ENCODE data around the gene FAAP100. TPM values are rescaled to one million over a fixed set of nuclear protein-coding genes. Genes with fewer than 3 reads are reported as not detected.

Gene FAAP100
- polyA plus RNA-seq, 1 donor (not counting 4 experiments of a cell fraction or from before 2014, with no cell fraction given), result 3.8 TPM

GRCh38 chr17:81558115-81558468 lies 5.9 kb upstream of the FAAP100 start:
- Histone ChIP-seq H3K27me3 (ENCODE audit: control insufficient read depth, extremely low read depth, insufficient read depth, low read length) (no peaks in the 10 kb centered on the region), H3K4me1 (ENCODE audit: control insufficient read depth, extremely low read depth, insufficient read depth, low read length) (peaks cover 13% of the 10 kb centered on the region), H3K9me3 (ENCODE audit: control insufficient read depth, low read depth, low read length) (no peaks in the 10 kb centered on the region), H4K20me1 (ENCODE audit: control insufficient read depth, extremely low read depth, insufficient read depth, low read length) (peaks cover 3% of the 10 kb centered on the region), H3K4me2 (ENCODE audit: control insufficient read depth, extremely low read depth, insufficient read depth, low read depth, low read length) (no peak overlapping the region), H3K27ac (ENCODE audit: control insufficient read depth, insufficient read depth, low read length) (no peak overlapping the region), H2AFZ (ENCODE audit: control insufficient read depth, low read length) (no peak overlapping the region), H3K36me3 (ENCODE audit: control insufficient read depth in 2 of 2, extremely low read depth in 1 of 2, insufficient read depth in 2 of 2, low read length in 2 of 2) (peaks cover 19 to 31% of the 10 kb centered on the region in 2 experiments), H3K9me1 (ENCODE audit: control insufficient read depth, extremely low read depth, insufficient read depth, low read length) (no peaks in the 10 kb centered on the region), H3K79me2 (ENCODE audit: control insufficient read depth, insufficient read depth, low read length) (no peaks in the 10 kb centered on the region), H3K4me3 (ENCODE audit: control insufficient read depth in 2 of 3, extremely low read depth in 1 of 3, insufficient read depth in 2 of 3, low read depth in 1 of 3, low read length in 3 of 3) (no peak overlapping the region), H3K9ac (ENCODE audit: control insufficient read depth, extremely low read depth, insufficient read depth, low read length) (no peak overlapping the region)
- DNase-seq (ENCODE audit: low read depth, low spot score), result no peak
- no peak for FAIRE-seq
- dilution Hi-C loops (cut with MboI; ENCODE audit: extremely low pct_ligation_motif_present, low sequenced_read_pairs), result no loop called here
- TF ChIP-seq CTCF (optimal IDR thresholded peaks at IDR 0.05 in 1 of 3, IDR thresholded peaks at IDR 0.05 in 1 of 3, conservative IDR thresholded peaks at IDR 0.05 in 1 of 3; ENCODE audit: extremely low read depth in 1 of 3, insufficient read depth in 2 of 3, low read length in 3 of 3) (no peak), EZH2 (IDR thresholded peaks at IDR 0.05; ENCODE audit: low read length) (no peak)

- Histone ChIP-seq H4K20me1 (ENCODE audit: control insufficient read depth, extremely low read depth, insufficient read depth, low read length) (peaks cover 3% of the 10 kb centered on the region), H2AFZ (ENCODE audit: control insufficient read depth, low read length) (no peak overlapping the region), H3K79me2 (ENCODE audit: control insufficient read depth, insufficient read depth, low read length) (no peaks in the 10 kb centered on the region), H3K4me2 (ENCODE audit: control insufficient read depth, extremely low read depth, insufficient read depth, low read depth, low read length) (no peak overlapping the region), H3K27ac (ENCODE audit: control insufficient read depth, insufficient read depth, low read length) (no peak overlapping the region), H3K36me3 (ENCODE audit: control insufficient read depth in 2 of 2, extremely low read depth in 1 of 2, insufficient read depth in 2 of 2, low read length in 2 of 2) (peaks cover 19 to 30% of the 10 kb centered on the region in 2 experiments), H3K4me1 (ENCODE audit: control insufficient read depth, extremely low read depth, insufficient read depth, low read length) (peaks cover 13% of the 10 kb centered on the region), H3K9me1 (ENCODE audit: control insufficient read depth, extremely low read depth, insufficient read depth, low read length) (no peaks in the 10 kb centered on the region), H3K27me3 (ENCODE audit: control insufficient read depth, extremely low read depth, insufficient read depth, low read length) (no peaks in the 10 kb centered on the region), H3K9ac (ENCODE audit: control insufficient read depth, extremely low read depth, insufficient read depth, low read length) (no peak overlapping the region), H3K9me3 (ENCODE audit: control insufficient read depth, low read depth, low read length) (no peaks in the 10 kb centered on the region), H3K4me3 (ENCODE audit: control insufficient read depth in 2 of 3, extremely low read depth in 1 of 3, insufficient read depth in 2 of 3, low read depth in 1 of 3, low read length in 3 of 3) (no peak overlapping the region)
- TF ChIP-seq CTCF (optimal IDR thresholded peaks at IDR 0.05 in 1 of 3, IDR thresholded peaks at IDR 0.05 in 1 of 3, conservative IDR thresholded peaks at IDR 0.05 in 1 of 3; ENCODE audit: extremely low read depth in 1 of 3, insufficient read depth in 2 of 3, low read length in 3 of 3) (no peak), EZH2 (IDR thresholded peaks at IDR 0.05; ENCODE audit: low read length) (no peak)
- dilution Hi-C loops (cut with MboI; ENCODE audit: extremely low pct_ligation_motif_present, low sequenced_read_pairs), result no loop called here
- DNase-seq (ENCODE audit: low read depth, low spot score) (no peak), FAIRE-seq (no peak)
Observed at GRCh38 chr17:81557276-81558114, 5.3 kb upstream of the FAAP100 start.
